HL-60 (cell line): ENCODE results near the gene PDS5B.

Source experiments
- REST ChIP-seq: IDR thresholded peaks from 2 replicates; pipeline ENCODE4 v1.6.1; 2012; ENCODE audit warnings: low read depth; ENCODE audit not compliant: insufficient replicate concordance
- TF ChIP-seq, protein P1 (sequence below): IDR thresholded peaks from one replicate; pipeline ENCODE4 v1.5.1; 2011; ENCODE audit warnings: low read length, control low read depth, inconsistent platforms; ENCODE audit not compliant: insufficient read depth

DNA sequence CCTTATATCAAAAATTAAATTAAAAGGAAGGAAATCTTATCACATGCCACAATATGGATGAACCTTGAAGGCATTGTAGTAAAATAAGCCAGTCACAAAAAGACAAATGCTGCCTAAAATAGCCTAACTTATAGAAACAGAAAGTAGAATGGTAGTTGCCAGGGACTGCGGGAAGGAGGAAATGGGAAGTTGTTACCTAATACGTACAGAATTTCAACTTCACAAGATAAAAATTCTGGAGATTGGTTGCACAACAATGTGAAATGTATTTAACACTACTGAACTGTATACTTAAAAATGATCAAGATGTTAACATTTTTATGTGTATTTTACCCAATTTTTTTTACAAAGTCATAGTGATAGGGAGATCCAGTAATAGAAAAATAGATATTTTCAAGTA is 37.4 kb upstream of the PDS5B start:
- TF ChIP-seq, protein P1, sequence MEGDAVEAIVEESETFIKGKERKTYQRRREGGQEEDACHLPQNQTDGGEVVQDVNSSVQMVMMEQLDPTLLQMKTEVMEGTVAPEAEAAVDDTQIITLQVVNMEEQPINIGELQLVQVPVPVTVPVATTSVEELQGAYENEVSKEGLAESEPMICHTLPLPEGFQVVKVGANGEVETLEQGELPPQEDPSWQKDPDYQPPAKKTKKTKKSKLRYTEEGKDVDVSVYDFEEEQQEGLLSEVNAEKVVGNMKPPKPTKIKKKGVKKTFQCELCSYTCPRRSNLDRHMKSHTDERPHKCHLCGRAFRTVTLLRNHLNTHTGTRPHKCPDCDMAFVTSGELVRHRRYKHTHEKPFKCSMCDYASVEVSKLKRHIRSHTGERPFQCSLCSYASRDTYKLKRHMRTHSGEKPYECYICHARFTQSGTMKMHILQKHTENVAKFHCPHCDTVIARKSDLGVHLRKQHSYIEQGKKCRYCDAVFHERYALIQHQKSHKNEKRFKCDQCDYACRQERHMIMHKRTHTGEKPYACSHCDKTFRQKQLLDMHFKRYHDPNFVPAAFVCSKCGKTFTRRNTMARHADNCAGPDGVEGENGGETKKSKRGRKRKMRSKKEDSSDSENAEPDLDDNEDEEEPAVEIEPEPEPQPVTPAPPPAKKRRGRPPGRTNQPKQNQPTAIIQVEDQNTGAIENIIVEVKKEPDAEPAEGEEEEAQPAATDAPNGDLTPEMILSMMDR, result no peak
- TF ChIP-seq REST, result no peak
